Occipital lobe (tissue), 2 donors: ENCODE data around the gene THADA. TPM values are rescaled to one million over a fixed set of nuclear protein-coding genes. Genes with fewer than 3 reads are reported as not detected.
"Not testable (repeated sequence)": the region's sequence is repeated elsewhere in the genome, so short reads cannot be mapped to it uniquely, and the experiment has no call there.

Experiments
- DNase-seq: peaks from one replicate; lab custom pipeline; 2025; lab: John Stamatoyannopoulos, UW
- total RNA-seq: library from RNA; depleted of rRNA; stranded (reverse); fragments of >200 nt; gene quantifications from one replicate; pipeline ENCODE4 v1.2.3, GENCODE V29; 2014

The THADA gene
- total RNA-seq, 1 donor from 2014 or later = 40.9 TPM

DNA sequence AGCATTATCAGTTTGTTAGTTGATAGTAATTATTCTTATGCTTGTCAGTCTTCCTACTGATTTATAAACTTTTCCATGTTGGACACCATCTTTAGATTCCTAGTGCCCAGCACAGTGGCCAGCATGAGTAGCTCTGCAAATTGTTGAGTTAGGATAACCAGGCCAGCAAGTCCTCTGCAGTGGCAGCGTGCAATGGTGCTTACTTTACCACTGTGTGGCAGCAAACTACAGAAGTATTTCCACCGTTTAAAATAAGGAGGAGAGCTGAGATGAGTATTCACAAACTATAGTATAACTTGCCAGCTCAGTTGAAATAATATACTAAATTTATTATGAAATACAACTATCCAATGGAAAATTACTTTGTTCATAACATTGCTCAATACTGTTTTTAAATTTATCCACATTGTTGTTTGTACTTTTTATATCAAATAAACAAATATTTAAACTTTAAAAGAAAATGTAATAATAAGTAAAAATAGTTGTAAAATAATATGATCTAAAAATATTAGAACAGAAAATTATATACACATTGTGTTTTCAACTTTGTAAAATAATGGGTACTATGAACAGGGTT lies 9.3 kb upstream of the THADA start:
- DNase-seq = peak; percentile 4

DNA sequence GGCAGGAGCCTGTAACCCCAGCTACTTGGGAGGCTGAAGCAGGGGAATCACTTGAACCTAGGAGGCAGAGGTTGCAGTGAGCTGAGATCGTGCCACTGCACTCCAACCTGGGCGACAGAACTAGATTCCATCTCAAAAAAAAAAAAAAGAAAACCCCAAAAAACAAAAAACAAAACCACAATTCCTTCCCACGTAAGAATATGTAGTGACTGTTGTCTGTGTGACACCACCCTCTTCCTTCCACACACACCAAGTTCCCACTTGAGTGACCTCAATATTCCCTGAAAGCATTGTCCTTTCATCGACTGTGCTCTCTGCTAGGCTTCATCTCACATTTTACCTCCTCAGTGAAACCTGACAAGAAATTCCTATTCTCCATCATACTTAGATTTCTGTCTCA lies 8.8 kb upstream of the THADA start:
- DNase-seq = no peak

DNA sequence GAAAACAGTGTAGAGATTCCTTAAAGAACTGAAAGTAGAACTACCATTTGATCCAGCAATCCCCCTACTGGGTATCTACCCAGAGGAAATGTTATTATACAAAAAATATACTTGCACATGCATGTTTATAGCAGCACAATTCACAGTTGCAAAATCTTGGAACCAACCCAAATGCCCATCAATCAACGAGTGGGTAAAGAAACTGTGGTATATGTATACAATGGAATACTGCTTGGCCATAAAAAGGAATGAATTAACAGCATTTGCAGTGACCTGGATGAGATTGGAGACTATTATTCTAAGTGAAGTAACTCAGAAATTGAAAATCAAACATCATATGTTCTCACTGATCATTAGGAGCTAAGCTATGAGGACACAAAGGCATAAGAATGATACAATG lies 4.8 kb upstream of the THADA start:
- DNase-seq = not testable (repeated sequence)

DNA sequence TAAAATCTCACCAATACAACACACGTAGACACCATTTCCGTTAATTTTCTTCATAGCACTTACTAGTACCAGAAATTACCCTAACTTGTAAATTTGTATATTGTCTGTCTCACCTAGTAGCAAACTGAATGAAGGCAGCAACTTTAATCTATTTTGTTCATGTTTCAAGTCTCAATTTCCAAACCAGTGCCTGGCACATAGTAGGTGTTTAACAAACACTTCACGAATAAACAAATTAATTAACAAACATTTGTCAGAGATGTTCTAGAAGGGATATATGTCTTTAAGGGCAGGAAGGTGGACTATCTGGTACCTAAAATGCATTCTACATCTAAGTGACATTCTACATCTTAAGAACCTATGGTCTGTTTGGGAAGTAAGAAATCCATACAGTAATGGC lies 963 bp downstream of the THADA start:
- DNase-seq = no peak

DNA sequence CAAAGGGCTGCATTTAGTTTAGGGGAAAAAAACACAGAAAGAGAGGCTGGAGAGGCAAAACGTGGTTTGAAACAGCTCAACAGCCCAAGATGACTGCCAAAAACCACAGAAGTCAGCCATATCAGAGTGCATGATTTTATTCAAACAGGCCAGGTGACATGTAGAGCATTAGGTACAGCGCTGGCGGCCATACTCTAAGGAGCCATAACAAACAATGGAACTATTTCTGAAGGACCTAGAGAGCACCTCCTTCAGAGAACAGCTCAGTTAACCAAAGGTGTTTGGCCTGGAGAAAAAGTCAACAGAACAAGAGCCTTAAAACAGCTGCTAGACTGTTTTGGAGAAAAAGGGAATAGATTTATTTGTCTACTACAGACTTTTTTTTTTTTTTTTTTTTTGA lies 2.6 kb downstream of the THADA start:
- no peak for DNase-seq

DNA sequence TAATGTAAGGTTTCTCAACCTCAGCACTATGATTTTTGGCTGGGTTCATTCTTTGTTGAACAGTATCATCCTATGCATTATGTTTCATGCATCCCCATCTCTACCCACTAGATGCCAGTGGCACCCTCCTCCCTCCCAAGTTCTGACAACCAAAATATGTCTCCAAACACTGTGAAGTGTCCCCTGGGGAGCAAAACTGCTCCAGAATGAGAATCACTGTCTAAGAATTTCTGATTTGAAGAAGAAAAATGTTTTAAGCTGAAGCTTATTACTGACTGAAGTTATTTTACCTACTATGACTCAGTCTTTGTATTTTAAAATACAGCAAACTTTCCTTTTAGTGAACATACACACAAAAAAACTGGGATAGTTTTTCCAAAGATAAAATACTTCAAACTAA lies 3.4 kb downstream of the THADA start:
- DNase-seq = no peak

DNA sequence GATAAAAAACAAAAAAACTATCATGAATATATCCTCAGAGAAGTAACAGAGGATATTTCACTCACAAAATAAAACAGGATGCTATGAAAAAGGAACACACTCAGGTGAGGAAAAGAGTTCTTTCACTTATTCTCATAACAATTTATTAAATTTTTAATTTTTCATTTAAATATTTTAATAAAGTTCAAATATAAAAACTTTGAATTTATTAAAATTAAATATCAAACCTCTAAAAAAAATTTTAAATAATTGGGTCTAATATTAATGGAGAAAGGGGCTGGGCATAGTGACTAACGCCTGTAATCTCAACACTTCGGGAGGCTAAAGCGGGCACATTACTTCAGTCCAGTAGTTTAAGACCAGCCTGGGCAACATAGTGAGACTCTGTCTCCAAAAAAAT lies 10.1 kb downstream of the THADA start:
- no peak for DNase-seq

DNA sequence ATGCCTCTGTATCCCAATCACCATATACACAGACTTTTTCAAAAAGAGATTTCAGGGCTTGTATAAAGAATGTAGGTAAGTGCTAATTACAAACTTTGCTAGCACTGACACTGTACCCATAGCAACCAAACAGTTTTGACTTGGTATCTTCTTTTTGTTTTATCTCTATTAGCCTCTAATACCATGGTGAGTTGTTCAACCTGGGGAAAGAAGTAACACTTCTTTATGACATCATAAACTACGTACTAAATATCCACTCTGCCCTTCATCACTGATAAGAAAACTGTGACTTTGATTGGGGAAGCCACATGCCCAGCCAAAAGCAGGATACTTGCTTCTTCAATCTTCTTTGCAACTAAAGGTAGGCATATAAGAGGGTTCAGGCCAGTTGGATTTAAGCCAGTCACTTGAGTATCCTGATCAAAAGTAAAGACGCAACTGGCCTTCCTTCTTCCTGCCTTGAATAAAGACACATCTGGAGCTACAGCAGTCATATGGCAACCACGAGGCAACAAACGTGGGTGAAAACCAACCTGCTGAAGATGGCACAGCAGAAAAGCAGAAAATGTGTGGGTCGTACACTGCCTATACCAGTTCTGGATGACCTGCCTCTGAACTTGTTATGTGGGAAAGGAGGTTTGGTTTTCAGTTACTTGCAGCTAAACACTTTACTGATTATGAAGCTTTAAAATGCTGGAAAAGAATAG lies 16.4 kb downstream of the THADA start:
- no peak for DNase-seq

DNA sequence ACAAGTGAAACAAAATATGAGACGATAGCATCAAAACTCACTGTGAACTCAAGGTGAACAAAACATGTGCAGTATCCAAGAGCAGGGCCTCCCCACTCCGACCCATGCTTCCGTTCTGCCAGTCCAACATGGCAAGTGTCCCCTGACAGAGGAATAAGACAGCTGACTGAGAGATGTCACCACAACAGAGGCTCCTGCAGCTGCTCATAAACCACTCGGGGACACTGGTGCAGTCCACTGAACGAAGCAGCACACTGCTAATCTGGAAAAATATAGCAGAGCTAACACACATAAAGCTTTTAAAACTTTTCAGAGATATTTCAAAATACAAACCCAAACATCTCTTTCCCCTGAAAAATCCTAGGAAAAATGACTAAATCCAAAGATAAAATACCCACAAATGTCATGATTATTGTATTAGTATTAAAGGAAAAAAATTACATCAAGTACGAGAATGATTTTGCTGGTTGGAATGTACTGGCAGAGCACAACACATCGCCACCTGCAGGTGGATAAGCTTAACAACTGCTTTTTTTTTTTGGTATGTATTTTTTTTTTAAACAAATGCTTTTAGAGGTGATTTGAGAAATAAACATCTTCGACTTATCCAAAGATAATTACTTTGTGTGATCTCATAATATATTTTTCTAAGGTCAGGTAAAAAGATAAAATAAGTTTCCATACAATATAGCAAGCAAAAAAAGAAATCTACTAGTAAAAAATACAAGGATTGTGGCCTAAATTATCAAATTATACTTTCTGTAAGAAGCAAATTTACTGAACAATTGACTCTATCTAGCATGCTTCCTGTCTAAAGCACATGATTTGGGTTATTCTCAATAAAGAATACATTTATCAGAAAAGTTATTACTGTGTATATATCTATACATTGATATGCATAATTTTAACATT lies 18.6 kb downstream of the THADA start:
- no peak for DNase-seq

DNA sequence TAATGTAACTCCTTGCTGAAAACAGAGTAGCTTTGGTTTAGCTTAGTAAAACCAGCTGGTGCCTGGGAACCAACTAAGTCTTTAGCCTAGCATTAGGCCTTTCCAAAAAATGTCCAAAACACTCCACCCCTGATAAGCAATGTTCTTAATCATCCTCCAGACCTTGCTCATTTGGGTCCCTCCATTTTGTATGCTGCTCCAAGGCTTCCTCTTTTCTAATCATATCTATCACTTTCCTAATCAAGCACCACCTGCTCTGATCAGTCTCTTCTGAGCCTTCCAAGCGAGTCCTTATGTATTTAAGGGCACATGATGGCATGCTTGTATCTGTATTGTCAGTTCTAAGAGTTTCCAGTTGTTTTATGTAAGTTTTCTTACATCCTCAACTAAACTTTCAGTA lies 23.6 kb downstream of the THADA start:
- DNase-seq = no peak

DNA sequence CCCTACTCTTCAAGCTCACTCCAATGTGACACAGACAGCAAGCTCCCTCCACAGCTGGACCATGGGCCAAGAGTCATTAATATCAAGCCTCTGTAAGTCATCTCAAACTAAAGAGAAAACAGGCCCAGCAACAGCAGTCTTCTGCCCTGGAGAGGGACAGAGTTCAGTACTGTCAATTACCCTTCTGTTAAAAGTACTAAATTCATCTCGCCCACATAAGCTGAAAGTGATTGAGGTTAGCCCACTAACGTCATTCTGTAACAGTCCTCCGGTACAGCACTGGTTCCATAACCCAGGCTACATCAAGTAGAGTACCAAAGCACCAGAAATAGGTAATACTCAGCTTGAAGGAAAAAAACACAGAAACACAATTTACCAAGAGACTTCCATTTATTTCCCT lies 25.9 kb downstream of the THADA start:
- DNase-seq = no peak

DNA sequence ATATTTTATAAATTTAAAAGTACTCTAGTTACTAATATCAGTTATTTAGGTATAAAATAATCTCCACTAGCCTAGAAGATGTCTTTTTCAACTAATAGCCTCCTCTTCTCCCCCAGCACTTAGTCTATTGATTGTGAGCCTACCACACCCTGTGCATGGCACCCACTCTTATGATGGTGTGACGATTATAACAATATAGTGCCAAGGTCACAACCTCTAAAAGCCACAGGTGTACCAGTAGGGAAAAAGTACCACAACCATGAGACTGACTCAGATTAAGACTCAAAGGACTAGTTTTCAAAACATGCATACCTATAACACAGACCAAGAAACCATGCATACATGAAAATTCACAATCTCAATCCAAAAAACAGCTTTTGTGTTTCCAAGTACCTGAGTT lies 27.6 kb downstream of the THADA start:
- no peak for DNase-seq

DNA sequence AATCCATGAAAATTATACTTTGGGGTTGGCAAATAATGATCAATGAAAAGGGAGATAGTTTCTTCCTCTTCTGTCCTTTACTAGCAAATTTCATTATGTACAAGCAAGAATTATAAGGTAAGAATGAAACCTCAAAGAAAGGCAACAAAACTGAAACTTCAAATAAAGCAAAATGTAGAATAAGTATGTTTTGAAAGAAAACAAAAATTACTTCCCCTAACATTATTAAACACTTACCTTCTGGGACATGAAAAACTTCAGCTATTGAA lies 29.4 kb downstream of the THADA start:
- no peak for DNase-seq

DNA sequence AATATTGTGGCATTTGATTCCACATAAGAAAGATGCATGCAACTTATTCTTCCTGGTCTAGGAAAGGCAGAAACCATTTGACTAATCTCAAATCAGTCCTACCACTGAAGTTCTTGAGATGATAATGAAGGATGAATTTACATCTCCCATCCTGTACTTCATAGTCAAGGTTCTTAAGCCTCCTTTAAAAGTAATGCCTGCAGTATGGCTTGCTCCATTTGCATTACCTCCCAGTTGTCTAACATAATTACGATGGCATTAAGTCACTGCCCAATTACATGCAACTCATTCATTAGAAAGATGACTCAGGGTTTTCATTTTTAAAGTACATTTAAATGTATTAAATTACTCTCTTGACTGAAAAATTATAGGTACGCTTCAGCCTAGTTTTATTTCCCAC lies 32.2 kb downstream of the THADA start:
- DNase-seq = no peak

DNA sequence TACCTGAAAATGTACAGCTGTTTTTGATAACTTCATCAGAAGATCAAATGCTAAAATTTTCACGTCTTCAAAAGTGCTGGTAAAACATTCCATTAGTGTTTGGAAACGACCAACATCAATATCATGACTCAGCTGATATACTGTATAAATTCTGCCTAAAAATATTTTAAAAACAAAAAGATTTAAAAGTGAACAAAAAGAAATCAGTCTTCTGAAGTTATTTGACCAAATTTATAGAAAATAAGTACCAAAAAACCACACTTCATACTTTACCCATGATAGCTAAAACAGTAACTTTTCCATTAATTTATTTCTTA lies 35.6 kb downstream of the THADA start:
- no peak for DNase-seq

DNA sequence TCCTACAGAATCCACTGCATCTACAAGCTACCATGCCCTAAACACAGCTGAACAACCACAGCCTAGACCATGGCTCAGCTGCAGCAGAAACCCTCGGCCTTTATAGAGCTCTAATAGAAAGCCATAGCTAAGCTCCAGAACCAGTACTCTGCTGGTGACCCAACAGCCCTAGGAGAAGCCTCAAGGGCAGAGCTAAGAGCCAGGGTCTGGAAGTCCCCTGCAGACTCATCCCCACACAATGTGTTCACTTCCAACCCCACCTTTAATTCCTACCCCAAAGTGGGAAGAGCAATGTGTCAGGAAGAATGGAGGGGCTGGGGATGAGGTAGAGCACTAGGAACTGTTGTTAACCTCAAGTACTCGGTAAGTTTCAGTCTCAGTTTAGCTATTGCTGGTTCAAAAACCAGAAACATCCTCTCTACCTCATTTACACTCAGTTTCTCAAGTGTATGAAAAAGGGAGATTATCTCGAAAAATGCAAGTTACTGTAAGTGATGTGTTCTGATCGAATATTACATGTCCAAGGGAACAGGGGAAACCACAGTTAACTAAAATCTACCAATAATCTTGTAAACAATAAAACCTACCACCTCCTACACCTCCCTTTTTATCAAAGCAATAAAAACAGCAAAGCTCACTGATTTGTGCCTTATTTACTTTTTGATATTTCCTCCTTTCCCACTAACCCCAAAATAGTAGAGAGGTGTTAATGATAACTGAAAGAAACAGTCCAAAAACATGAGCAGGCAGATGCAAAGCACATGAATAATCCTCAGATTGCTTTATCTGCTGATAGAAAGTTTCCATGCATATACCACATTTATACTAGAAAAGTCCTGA lies 36.2 kb downstream of the THADA start:
- DNase-seq = no peak

DNA sequence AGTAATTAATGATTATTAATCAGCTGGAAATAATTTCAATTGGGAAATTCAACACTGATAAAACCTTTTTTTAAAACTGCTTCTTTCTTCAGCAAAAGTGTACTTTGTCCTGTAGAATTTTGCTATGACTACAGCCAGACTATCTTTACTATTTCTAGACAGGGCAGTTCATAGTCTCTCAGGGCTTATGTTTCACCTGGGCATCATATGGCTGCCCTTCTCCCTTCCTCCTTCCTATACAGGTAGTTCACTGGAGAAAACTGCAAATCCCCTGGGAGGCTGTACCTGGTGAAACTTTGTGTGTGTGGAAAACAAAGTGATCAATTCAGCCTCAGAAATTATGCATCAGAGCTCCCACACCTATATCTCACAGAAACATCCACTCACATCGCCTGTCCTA lies 38.6 kb downstream of the THADA start:
- no peak for DNase-seq

DNA sequence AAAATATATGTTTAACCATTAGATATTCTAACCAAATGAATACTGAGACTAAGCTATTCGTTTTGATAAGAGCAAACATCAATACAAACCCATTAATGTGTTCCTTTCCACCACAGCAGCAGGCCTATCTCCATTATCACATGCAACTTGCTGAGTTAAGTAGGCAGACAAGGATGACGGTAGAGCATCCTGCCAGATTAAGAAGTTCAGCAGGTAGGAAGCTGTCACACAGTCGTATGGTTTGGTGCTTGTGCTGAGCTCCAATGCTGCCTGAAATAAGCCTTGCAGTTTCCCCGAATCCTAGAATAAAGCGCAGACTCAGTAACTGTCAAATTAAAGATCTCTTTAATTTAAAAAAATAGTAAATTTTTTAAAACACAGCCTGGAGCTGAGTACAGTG lies 39.6 kb downstream of the THADA start:
- no peak for DNase-seq

DNA sequence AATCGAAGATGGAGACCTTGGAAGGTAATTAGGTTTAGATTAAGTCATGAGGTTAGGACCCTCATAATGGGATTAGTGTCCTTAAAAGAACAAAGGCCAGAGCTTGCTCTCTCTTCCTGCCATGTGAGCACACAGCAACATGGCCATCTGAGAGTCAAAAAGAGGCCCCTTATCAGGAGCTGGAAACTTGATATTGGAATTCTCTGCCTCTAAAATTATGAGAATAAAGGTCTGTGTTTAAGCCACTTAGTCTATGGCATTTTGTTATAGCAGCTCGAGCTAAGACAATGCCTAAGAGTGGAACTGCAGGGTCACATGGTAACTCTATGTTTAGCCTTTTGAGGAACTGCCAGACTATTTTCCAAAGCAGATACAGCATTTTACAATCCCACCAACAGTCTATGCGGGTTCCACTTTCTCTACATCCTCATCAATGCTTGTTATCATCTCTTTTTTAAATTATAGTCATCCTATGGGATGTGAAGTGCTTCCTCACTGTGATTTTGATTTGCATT lies 42.4 kb downstream of the THADA start:
- no peak for DNase-seq

DNA sequence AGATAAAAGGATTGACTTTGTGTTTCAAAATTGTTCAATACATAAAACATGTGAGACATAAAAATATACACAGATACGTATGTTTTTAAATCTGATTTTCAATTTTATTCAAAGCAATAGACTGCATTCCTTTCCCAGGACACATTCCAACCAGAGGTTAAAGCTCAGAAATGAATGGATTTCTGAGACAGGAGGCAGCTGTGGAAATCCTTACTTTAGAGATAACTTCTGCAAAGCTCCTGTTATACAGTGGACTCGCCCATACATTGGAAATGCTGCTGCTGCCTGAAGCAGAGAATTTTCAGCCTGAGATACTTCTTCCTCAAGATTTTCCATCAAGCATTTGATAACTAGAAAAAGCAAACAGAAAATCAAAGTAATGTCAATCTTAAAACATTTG lies 43.8 kb downstream of the THADA start:
- DNase-seq = no peak

DNA sequence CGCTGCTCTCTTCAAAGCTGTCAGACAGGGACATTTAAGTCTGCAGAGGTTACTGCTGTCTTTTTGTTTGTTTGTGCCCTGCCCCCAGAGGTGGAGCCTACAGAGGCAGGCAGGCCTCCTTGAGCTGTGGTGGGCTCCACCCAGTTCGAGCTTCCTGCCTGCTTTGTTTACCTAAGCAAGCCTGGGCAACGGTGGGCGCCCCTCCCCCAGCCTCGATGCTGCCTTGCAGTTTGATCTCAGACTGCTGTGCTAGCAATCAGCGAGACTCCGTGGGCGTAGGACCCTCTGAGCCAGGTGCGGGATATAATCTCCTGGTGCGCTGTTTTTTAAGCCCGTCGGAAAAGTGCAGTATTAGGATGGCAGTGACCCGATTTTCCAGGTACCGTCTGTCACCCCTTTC lies 47.5 kb downstream of the THADA start:
- not testable (repeated sequence) for DNase-seq
